Stimulated activated CD4-positive, alpha-beta T cell treated with anti-CD3 and anti-CD28 coated beads, Interleukin-15, amount 100 ng/mL, for 24 hours (primary cell): ENCODE data around the gene B3GNT5.
A peak's percentile ranks its signal among the peaks of the same experiment; 100 is the strongest.

Experiments used
- DNase-seq: peaks from one replicate; pipeline ENCODE4 v3.0.0-alpha.2; 2020

Gene B3GNT5

GRCh38 chr3:183266454-183266853 lies 13.4 kb downstream of the B3GNT5 start:
- peak; percentile 52 for DNase-seq

GRCh38 chr3:183267140-183267539 lies 14.1 kb downstream of the B3GNT5 start:
- DNase-seq = no peak

GRCh38 chr3:183268366-183268765 lies 15.3 kb downstream of the B3GNT5 start:
- peak; percentile 35 for DNase-seq

- no peak for DNase-seq
Measured at GRCh38 chr3:183269345-183269744, 16.3 kb downstream of the B3GNT5 start.

GRCh38 chr3:183270344-183270743 lies 17.3 kb downstream of the B3GNT5 start:
- DNase-seq = no peak

- no peak for DNase-seq
Measured at GRCh38 chr3:183272142-183272541, 19.1 kb downstream of the B3GNT5 start.

- DNase-seq = no peak
Measured at GRCh38 chr3:183272791-183273190, 19.7 kb downstream of the B3GNT5 start.

- no peak for DNase-seq
Measured at GRCh38 chr3:183274609-183275008, 21.6 kb downstream of the B3GNT5 start.

- DNase-seq = no peak
Measured at GRCh38 chr3:183275418-183275817, 22.4 kb downstream of the B3GNT5 start.

- DNase-seq = no peak
Measured at GRCh38 chr3:183275937-183276336, 22.9 kb downstream of the B3GNT5 start.

GRCh38 chr3:183277260-183277659 lies 24.2 kb downstream of the B3GNT5 start:
- no peak for DNase-seq

- DNase-seq = no peak
Measured at GRCh38 chr3:183278479-183279088, 25.5 kb downstream of the B3GNT5 start.

GRCh38 chr3:183279371-183279770 lies 26.3 kb downstream of the B3GNT5 start:
- no peak for DNase-seq

- no peak for DNase-seq
Measured at GRCh38 chr3:183281126-183281797, 28.2 kb downstream of the B3GNT5 start.

- no peak for DNase-seq
Measured at GRCh38 chr3:183283886-183284285, 30.8 kb downstream of the B3GNT5 start.

GRCh38 chr3:183284570-183284969 lies 31.5 kb downstream of the B3GNT5 start:
- no peak for DNase-seq

- DNase-seq = no peak
Measured at GRCh38 chr3:183285318-183285717, 32.3 kb downstream of the B3GNT5 start.

GRCh38 chr3:183285828-183286457 lies 32.9 kb downstream of the B3GNT5 start:
- DNase-seq = peak; percentile 96

GRCh38 chr3:183287301-183287971 lies 34.4 kb downstream of the B3GNT5 start:
- peak; percentile 26 for DNase-seq

GRCh38 chr3:183288117-183288516 lies 35.1 kb downstream of the B3GNT5 start:
- DNase-seq = no peak

GRCh38 chr3:183290216-183290615 lies 37.2 kb downstream of the B3GNT5 start:
- DNase-seq = no peak

GRCh38 chr3:183291497-183292031 lies 38.5 kb downstream of the B3GNT5 start:
- no peak for DNase-seq

GRCh38 chr3:183293966-183294365 lies 40.9 kb downstream of the B3GNT5 start:
- DNase-seq = no peak

GRCh38 chr3:183295211-183295610 lies 42.2 kb downstream of the B3GNT5 start:
- no peak for DNase-seq
